Activated CD8-positive, alpha-beta T cell treated with anti-CD3 and anti-CD28 coated beads, Interleukin-2, amount 10 ng/mL, durations not matched to agents 7 days and 5 days (primary cell): ENCODE measurements around the gene ROBO4. TPM values are rescaled to one million over a fixed set of nuclear protein-coding genes. Genes with fewer than 3 reads are reported as not detected.

Experiments used
- ATAC-seq: fragments of 150-1000 bp; cut with Tn5 transposase; one replicate; pipeline ENCODE4 v1.10.0; 2021; ENCODE audit warnings: moderate library complexity
- CTCF ChIA-PET: fragments of 350-600 bp; sonication (Branson Sonifier 250); formaldehyde crosslinking; loops from one replicate; lab custom pipeline; 2021; ENCODE audit warnings: antibody characterized with exemption; lab: Charles Lee
- POLR2A ChIA-PET: fragments of 350-600 bp; sonication (Branson Sonifier 250); formaldehyde crosslinking; loops from one replicate; lab custom pipeline; 2021; ENCODE audit warnings: antibody characterized with exemption; lab: Charles Lee
- DNase-seq: peaks from one replicate; pipeline ENCODE4 v3.0.0-alpha.2; 2020
- H3K27ac Mint-ChIP-seq: one replicate; pipeline ENCODE4 v1.8.0; 2021; ENCODE audit warnings: mild to moderate bottlenecking, mixed read lengths
- H3K27me3 Mint-ChIP-seq: one replicate; pipeline ENCODE4 v1.8.0; 2021; ENCODE audit warnings: low read depth, mixed read lengths
- H3K36me3 Mint-ChIP-seq: one replicate; pipeline ENCODE4 v1.8.0; 2021; ENCODE audit warnings: low read depth, mixed read lengths
- H3K4me1 Mint-ChIP-seq: one replicate; pipeline ENCODE4 v1.8.0; 2021; ENCODE audit warnings: low read depth, mixed read lengths
- H3K4me3 Mint-ChIP-seq: one replicate; pipeline ENCODE4 v1.8.0; 2021; ENCODE audit warnings: mild to moderate bottlenecking, mixed read lengths
- H3K9me3 Mint-ChIP-seq: one replicate; pipeline ENCODE4 v1.8.0; 2022; ENCODE audit warnings: mixed read lengths; ENCODE audit not compliant: insufficient read depth
- total RNA-seq, 2 experiments: library from RNA; stranded (reverse); gene quantifications; one replicate each; pipeline ENCODE4 v1.2.3, GENCODE V29; 2021

Gene ROBO4
- total RNA-seq, 2 experiments from 2014 or later, result 0.05 TPM; not detected in 1

GRCh38 chr11:124896071-124896750 lies 1.5 kb downstream of the ROBO4 start:
- ATAC-seq (no peak), DNase-seq (no peak)
- Mint-ChIP-seq H3K27ac (no peak overlapping the region), H3K36me3 (no peaks in the 10 kb centered on the region), H3K27me3 (peaks cover 25% of the 10 kb centered on the region), H3K4me3 (no peak overlapping the region), H3K9me3 (no peaks in the 10 kb centered on the region), H3K4me1 (peaks cover 11% of the 10 kb centered on the region)
- ChIA-PET CTCF (interaction anchor here (1.6 kb wide), 1 partner anchor 20 kb away, joined by 7 read pairs; no protein-coding TSS in a partner anchor), POLR2A (no interaction called here)

GRCh38 chr11:124895471-124895971 lies 2.1 kb downstream of the ROBO4 start:
- Mint-ChIP-seq H3K9me3 (no peaks in the 10 kb centered on the region), H3K27me3 (peaks cover 19% of the 10 kb centered on the region), H3K27ac (no peak overlapping the region), H3K4me3 (no peak overlapping the region), H3K4me1 (peaks cover 11% of the 10 kb centered on the region), H3K36me3 (no peaks in the 10 kb centered on the region)
- ATAC-seq (no peak), DNase-seq (no peak)
- ChIA-PET CTCF (interaction anchor here (1.6 kb wide), 2 partner anchors 13 to 19 kb away, joined by 3 to 7 read pairs; no protein-coding TSS in a partner anchor), POLR2A (no interaction called here)

- ATAC-seq (no peak), DNase-seq (no peak)
- ChIA-PET CTCF (interaction anchor here (1.6 kb wide), 2 partner anchors 13 to 18 kb away, joined by 3 to 7 read pairs; no protein-coding TSS in a partner anchor), POLR2A (no interaction called here)
- Mint-ChIP-seq H3K27ac (no peak overlapping the region), H3K4me3 (no peak overlapping the region), H3K4me1 (peaks cover 11% of the 10 kb centered on the region), H3K27me3 (peaks cover 16% of the 10 kb centered on the region), H3K9me3 (no peaks in the 10 kb centered on the region), H3K36me3 (no peaks in the 10 kb centered on the region)
These were observed 2.8 kb downstream of the ROBO4 start for GRCh38 chr11:124894606-124895430.

- Mint-ChIP-seq H3K4me3 (no peak overlapping the region), H3K9me3 (no peaks in the 10 kb centered on the region), H3K27me3 (peaks cover 11% of the 10 kb centered on the region), H3K27ac (no peak overlapping the region), H3K4me1 (peaks cover 11% of the 10 kb centered on the region), H3K36me3 (no peaks in the 10 kb centered on the region)
- DNase-seq, result no peak
- ATAC-seq, result no peak
- POLR2A ChIA-PET, result no interaction called here
- CTCF ChIA-PET, result no interaction called here
These were observed 3.8 kb downstream of the ROBO4 start for GRCh38 chr11:124893781-124894401.

- Mint-ChIP-seq H3K36me3 (no peaks in the 10 kb centered on the region), H3K9me3 (no peaks in the 10 kb centered on the region), H3K4me3 (no peak overlapping the region), H3K27ac (no peak overlapping the region), H3K27me3 (peaks cover 14% of the 10 kb centered on the region), H3K4me1 (peaks cover 8% of the 10 kb centered on the region)
- CTCF ChIA-PET, result interaction anchor here (0.8 to 1.3 kb wide), 2 partner anchors 16 to 27 kb away, joined by 3 to 5 read pairs; no protein-coding TSS in a partner anchor
- POLR2A ChIA-PET, result no interaction called here
- ATAC-seq (no peak), DNase-seq (no peak)
These were observed 4.8 kb downstream of the ROBO4 start for GRCh38 chr11:124892750-124893454.

GRCh38 chr11:124892146-124892545 lies 5.5 kb downstream of the ROBO4 start:
- no peaks in the 10 kb centered on the region for H3K36me3 Mint-ChIP-seq
- H3K4me3 Mint-ChIP-seq, result no peak overlapping the region
- ATAC-seq (no peak), DNase-seq (no peak)
- POLR2A ChIA-PET, result no interaction called here
- peaks cover under 1% of the 10 kb centered on the region for H3K4me1 Mint-ChIP-seq
- H3K27me3 Mint-ChIP-seq, result peaks cover 14% of the 10 kb centered on the region
- H3K27ac Mint-ChIP-seq, result no peak overlapping the region
- CTCF ChIA-PET, result interaction anchor here (0.8 to 1.3 kb wide), 2 partner anchors 16 to 26 kb away, joined by 3 to 5 read pairs; no protein-coding TSS in a partner anchor
- no peaks in the 10 kb centered on the region for H3K9me3 Mint-ChIP-seq

GRCh38 chr11:124891373-124891861 lies 6.2 kb downstream of the ROBO4 start:
- Mint-ChIP-seq H3K4me1 (no peaks in the 10 kb centered on the region), H3K36me3 (no peaks in the 10 kb centered on the region), H3K27ac (no peak overlapping the region), H3K27me3 (peaks cover 14% of the 10 kb centered on the region), H3K9me3 (no peaks in the 10 kb centered on the region), H3K4me3 (no peak overlapping the region)
- ChIA-PET CTCF (interaction anchor here (1.3 to 3.3 kb wide), 3 partner anchors 15 to 251 kb away, joined by 3 to 16 read pairs (median 5); no protein-coding TSS in a partner anchor), POLR2A (no interaction called here)
- ATAC-seq (no peak), DNase-seq (no peak)

- H3K4me1 Mint-ChIP-seq, result no peaks in the 10 kb centered on the region
- no peak overlapping the region for H3K27ac Mint-ChIP-seq
- CTCF ChIA-PET, result interaction anchor here (1.3 to 3.3 kb wide), 3 partner anchors 10 to 252 kb away, joined by 4 to 16 read pairs (median 5); no protein-coding TSS in a partner anchor
- DNase-seq, result no peak
- H3K4me3 Mint-ChIP-seq, result no peak overlapping the region
- POLR2A ChIA-PET, result no interaction called here
- H3K9me3 Mint-ChIP-seq, result no peaks in the 10 kb centered on the region
- no peak for ATAC-seq
- H3K36me3 Mint-ChIP-seq, result no peaks in the 10 kb centered on the region
- peaks cover 14% of the 10 kb centered on the region for H3K27me3 Mint-ChIP-seq
These were observed 6.8 kb downstream of the ROBO4 start for GRCh38 chr11:124890683-124891372.

- ChIA-PET POLR2A (no interaction called here), CTCF (interaction anchor here (1.3 to 3.3 kb wide), 3 partner anchors 10 to 252 kb away, joined by 4 to 16 read pairs (median 5); no protein-coding TSS in a partner anchor)
- Mint-ChIP-seq H3K27ac (no peak overlapping the region), H3K36me3 (no peaks in the 10 kb centered on the region), H3K9me3 (no peaks in the 10 kb centered on the region), H3K27me3 (peaks cover 14% of the 10 kb centered on the region), H3K4me3 (no peak overlapping the region), H3K4me1 (no peaks in the 10 kb centered on the region)
- DNase-seq, result no peak
- no peak for ATAC-seq
These were observed 7.5 kb downstream of the ROBO4 start for GRCh38 chr11:124890151-124890550.

GRCh38 chr11:124889191-124890091 lies 8.2 kb downstream of the ROBO4 start:
- ChIA-PET POLR2A (no interaction called here), CTCF (interaction anchor here (0.8 to 3.3 kb wide), 5 partner anchors 8 to 253 kb away, joined by 3 to 16 read pairs (median 4); partner anchors contain the start of gene ROBO4)
- Mint-ChIP-seq H3K36me3 (no peaks in the 10 kb centered on the region), H3K27ac (no peak overlapping the region), H3K9me3 (no peaks in the 10 kb centered on the region), H3K4me3 (no peak overlapping the region), H3K27me3 (peaks cover 14% of the 10 kb centered on the region), H3K4me1 (no peaks in the 10 kb centered on the region)
- ATAC-seq, result no peak
- no peak for DNase-seq
